GM13976 (cell line): ENCODE measurements around the gene C5orf15.

Experiments used
- DNase-seq: peaks from one replicate; pipeline ENCODE4 v3.0.0; 2012; ENCODE audit warnings: low spot score
- in situ Hi-C: fragments of 300-500 bp; cut with MboI; formaldehyde crosslinking; loops from one replicate; pipeline ENCODE4 v1.12.0; 2022; ENCODE audit warnings: low sequenced_read_pairs, mixed read lengths, inconsistent platforms; ENCODE audit not compliant: unreplicated experiment
- TF ChIP-seq, protein P1 (sequence below): IDR thresholded peaks from 2 replicates; pipeline ENCODE4 v1.5.1; 2012; ENCODE audit warnings: borderline replicate concordance, mild to moderate bottlenecking; ENCODE audit not compliant: insufficient read depth; ENCODE audit errors: extremely low read depth, missing control alignments, control extremely low read depth

The C5orf15 gene

DNA sequence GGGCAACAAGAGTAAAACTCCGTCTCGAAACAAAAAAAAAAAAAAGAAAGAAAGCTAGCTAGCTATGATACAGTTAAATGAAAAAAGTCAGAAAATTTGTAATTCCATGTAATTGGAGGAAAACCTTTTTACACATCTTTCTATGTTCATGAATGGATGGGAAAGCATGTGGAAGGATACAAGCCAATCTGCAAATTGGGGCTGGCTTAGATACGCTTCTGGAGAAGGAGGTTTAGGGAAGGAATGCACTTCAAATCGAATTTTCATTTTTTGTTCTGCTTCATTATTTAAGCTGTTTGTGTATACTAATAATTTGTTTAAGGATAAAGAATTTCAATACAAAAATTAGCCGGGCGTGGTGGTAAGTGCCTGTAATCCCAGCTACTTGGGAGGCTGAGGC is 29.6 kb upstream of the C5orf15 start:
- DNase-seq, result no peak
- in situ Hi-C loops, result no loop called here
- TF ChIP-seq, protein P1, sequence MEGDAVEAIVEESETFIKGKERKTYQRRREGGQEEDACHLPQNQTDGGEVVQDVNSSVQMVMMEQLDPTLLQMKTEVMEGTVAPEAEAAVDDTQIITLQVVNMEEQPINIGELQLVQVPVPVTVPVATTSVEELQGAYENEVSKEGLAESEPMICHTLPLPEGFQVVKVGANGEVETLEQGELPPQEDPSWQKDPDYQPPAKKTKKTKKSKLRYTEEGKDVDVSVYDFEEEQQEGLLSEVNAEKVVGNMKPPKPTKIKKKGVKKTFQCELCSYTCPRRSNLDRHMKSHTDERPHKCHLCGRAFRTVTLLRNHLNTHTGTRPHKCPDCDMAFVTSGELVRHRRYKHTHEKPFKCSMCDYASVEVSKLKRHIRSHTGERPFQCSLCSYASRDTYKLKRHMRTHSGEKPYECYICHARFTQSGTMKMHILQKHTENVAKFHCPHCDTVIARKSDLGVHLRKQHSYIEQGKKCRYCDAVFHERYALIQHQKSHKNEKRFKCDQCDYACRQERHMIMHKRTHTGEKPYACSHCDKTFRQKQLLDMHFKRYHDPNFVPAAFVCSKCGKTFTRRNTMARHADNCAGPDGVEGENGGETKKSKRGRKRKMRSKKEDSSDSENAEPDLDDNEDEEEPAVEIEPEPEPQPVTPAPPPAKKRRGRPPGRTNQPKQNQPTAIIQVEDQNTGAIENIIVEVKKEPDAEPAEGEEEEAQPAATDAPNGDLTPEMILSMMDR, result no peak

DNA sequence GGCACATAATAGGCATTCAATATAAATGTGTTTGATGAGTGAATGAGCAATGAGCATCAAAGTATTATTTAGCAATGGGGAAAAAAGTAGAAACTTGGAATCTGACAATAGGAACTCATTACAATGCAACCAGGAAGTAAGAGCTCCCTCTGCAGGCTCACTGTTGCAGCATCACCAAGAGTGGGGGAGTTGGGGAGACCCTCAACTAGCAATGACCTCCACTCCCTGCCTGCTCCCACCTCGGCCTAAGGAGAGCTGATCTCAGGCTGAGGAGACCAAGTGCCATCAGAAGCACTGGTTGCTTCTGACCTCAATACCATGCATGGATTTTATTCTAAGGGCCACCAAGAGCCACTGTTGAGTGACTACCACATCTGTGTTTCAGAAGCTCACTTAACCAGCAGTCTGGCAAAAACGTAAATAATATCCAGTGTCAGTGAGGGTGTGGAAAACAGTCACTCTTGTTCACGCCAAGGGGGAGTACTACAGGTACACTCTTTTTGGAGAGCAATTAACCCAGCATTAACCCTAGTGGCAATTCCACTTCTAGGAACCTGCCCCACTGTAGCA is 28.3 kb upstream of the C5orf15 start:
- TF ChIP-seq, protein P1, result peak; percentile 58
- DNase-seq, result no peak
- in situ Hi-C loops, result no loop called here

DNA sequence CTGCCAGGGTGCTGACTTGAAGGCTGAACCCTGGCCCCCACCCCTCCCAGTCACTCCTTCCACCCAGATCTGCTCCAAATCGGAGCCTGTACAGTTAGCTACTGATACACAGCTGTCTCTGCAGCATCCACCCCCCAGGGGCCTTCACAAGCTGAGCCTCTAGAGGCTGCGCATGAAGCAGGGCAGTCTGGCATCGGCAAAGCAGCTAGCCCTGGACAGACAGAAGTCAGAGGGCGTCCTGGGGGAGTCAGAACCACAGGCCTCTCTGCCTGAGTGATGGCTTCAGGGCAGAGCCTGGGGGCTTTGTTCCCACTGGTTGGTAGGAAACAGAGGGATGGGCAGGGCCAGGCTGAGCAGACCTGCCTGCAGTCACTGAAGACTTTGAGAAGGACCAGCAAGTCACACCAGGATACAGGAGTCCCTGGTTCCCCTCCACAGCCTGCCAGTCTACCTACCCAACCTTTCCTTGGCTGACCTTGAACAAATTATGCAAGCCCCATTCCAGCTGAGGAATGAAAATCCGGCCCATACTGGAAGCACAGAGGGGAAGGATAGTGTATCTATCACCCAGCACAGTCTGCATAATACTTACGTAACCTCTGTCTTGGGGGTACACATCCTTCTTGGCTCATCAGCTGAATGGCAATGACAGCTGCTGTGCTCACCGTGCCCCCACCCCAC is 27.6 kb upstream of the C5orf15 start:
- no peak for DNase-seq
- in situ Hi-C loops, result no loop called here
- TF ChIP-seq, protein P1, result no peak

DNA sequence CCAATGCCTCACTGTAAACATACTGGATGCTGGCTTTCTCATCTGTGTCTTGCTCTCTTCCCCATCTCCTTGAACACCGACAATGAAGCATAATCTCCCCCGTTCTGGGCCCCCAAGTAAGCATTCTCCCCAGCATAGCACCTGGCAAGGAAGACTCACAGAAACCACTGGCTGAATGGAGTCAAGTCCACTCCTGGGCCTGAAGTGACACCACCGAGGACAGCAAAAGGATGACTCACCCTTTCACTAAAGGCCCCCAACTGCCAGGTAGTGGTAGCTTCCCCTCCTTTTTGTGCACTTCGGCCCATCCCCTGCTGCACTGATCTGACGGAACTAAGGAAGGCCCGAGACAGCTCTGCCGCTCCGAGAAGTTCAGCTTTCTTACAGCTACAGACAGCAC is 26.9 kb upstream of the C5orf15 start:
- in situ Hi-C loops, result no loop called here
- DNase-seq, result no peak

DNA sequence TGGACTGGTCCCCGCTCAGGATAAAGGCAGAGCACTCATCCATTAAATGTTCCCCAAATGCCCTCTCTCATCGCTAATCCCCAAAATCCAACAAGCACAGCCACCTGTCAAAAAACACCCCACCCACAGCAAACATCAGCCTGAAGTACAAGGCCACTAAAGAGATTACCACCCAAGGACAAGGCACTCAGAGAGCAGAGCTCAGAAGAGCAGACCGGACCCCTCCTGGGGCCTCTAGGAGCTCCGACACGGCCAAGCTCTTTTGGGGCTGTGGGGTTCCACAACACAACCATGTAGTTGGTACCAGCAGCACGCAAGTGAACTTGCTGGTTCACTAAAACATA is 26.5 kb upstream of the C5orf15 start:
- in situ Hi-C loops, result no loop called here
- DNase-seq, result no peak
- TF ChIP-seq, protein P1, result no peak

More for the DNA sequence above, 26.9 kb upstream of the C5orf15 start:
- TF ChIP-seq, protein P1, result no peak

DNA sequence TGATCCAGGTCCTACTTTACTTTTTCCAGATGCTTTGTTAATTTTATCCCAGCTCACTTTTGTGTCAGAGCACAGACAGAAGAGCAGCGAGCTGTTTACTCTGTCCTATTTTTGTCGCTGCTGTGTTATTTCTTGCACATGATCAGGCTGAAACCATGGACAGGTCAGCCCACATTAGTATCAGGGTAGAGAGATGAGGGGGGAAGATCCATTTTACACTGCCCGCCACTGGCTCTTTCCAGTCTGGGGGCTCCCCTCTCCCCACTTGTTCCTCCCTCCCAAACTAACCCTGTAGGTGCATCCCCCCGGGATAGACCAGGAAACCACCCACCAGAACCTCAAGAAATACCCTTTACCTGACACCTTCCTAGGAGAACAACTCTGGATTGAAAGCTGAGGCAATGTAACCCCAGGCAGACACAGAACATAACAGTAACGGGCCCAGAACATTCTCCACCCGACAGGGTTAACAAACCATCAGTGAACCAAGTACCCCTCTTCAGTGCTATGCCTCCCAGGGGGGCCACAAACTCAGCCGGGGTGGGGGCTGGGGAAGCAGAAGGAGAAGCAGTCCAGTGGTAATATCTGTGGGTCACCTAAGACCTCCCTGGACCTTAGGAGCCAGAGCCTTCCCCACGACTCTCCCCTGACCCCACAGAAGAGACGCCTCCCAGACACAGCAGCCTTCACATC is 26.0 kb upstream of the C5orf15 start:
- in situ Hi-C loops, result no loop called here
- TF ChIP-seq, protein P1, result no peak
- DNase-seq, result no peak
